GM19193 (cell line): ENCODE data around the gene CAMK4.

ENCODE experiments used
- POLR2A ChIP-seq: IDR thresholded peaks from 4 replicates; pipeline ENCODE4 v1.6.1; 2011; ENCODE audit not compliant: insufficient read depth, insufficient read length; ENCODE audit errors: extremely low read depth

CAMK4 gene

GRCh38 chr5:111480346-111480745 is 256.2 kb downstream of the CAMK4 start:
- no peak for TF ChIP-seq POLR2A

DNA sequence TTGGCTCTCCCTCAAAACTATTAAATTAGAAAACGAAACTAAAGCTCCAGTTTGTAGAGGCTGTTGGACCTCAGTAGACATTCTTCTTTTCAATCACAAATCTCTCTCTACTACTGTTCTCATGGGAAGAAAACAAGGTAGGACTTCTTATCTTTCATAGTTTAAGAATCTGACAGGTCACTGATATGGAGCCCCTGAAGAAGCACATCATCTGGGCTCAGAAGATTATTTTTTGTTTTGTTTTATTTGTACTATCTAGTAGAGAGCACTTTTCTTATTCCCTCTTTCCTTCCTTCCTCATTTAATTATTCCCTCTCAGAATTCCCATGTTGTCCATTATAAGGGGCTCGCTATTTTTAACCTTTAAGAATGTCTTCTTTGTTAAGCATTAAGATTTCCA is 261.9 kb downstream of the CAMK4 start:
- TF ChIP-seq POLR2A: no peak

DNA sequence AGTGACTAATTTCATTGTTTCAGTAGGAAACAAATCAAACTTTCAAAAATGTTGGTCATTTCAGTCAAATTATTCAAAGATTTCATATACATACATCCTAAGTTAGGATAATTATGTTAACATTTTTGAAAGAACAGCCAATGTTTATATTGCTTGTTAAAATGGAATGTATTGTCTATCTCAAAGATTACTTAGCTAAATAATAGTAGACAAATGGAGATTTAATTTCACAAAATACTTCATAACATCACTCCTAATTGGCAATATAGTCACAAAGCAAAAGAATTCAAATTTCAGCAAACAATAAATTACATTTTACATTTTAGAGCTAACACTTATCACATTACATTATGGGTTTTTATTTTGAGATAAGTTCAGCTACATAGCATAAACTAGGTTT is 262.7 kb downstream of the CAMK4 start:
- no peak for TF ChIP-seq POLR2A

GRCh38 chr5:111488353-111488752 is 264.2 kb downstream of the CAMK4 start:
- no peak for TF ChIP-seq POLR2A

- TF ChIP-seq POLR2A: no peak
Observed at GRCh38 chr5:111493031-111493430, 268.8 kb downstream of the CAMK4 start.

- TF ChIP-seq POLR2A: no peak
Observed at GRCh38 chr5:111494355-111494999, 270.3 kb downstream of the CAMK4 start.

DNA sequence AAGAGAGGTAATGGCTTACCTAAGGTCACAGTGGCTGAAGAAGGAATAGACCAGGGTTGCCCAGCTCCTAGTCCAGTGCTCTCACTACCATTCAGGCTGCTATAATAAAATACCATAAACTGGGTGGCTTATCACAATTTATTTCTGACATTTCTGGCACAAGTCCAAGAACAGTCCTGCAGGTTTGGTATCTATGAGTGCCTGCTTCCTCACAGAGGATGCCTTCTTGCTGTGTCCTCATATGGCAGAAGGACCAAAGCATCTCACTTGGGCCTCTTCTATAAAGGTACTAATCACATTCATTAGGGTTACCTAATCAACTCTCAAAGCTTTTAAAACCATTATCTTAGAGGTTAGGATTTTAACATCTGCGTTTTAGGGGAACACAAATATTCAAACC is 271.0 kb downstream of the CAMK4 start:
- no peak for TF ChIP-seq POLR2A

DNA sequence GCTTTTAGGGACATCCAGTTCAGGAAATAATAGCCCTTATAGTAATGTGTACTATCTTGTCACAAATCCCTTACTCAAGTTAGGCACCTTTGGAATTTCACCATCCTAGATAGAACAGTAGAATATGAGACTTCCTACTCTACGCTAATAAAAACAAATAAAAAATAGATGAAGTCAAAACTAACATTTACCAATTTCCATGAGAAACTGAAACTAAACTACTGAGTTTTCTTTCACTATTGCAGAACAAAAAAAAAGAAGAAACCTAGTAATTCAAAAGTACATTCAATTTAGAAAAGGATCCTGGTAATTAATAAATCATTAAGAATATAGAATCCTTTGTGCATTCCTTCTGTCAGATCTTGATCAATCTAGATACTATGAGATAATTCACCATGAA is 274.2 kb downstream of the CAMK4 start:
- TF ChIP-seq POLR2A: no peak

- no peak for TF ChIP-seq POLR2A
Observed at GRCh38 chr5:111502956-111503355, 278.8 kb downstream of the CAMK4 start.

DNA sequence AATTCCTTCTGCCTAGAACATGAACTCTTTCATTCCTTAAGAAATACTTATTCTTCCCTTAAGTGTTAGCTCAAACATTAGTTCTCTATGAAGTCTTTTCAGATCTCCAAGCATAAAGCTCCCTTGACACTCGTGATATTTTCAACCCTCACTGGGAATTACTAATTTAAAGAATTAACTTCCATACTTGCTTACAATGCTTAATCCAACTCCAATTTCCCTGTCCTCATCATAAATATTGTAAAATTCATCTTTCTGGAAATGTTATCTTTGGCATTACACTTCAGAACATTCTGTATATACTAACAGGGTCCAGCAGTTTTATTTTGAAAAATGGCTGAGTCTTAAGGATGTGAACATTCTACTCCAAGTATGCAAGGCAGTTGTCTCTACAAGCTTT is 280.9 kb downstream of the CAMK4 start:
- no peak for TF ChIP-seq POLR2A

GRCh38 chr5:111507276-111507675 is 283.1 kb downstream of the CAMK4 start:
- TF ChIP-seq POLR2A: no peak

DNA sequence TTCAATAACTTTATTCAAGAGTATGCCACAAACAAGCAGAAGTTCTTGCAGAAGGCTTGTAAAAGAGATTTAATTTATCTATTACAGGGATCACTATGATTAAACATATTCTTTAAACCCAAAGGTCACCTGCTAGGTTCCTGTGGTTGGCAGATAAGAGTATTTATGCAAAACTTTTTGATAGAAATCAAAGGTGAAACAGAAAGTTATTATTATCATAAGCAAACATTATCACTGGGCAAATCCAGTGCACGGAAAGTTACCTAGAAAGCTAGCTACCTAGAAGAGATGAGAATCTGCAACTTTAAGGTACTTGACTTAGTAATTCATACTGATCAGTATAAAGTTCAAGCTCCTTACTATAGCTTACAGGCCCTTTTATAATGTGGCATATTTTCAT is 284.9 kb downstream of the CAMK4 start:
- TF ChIP-seq POLR2A: no peak

DNA sequence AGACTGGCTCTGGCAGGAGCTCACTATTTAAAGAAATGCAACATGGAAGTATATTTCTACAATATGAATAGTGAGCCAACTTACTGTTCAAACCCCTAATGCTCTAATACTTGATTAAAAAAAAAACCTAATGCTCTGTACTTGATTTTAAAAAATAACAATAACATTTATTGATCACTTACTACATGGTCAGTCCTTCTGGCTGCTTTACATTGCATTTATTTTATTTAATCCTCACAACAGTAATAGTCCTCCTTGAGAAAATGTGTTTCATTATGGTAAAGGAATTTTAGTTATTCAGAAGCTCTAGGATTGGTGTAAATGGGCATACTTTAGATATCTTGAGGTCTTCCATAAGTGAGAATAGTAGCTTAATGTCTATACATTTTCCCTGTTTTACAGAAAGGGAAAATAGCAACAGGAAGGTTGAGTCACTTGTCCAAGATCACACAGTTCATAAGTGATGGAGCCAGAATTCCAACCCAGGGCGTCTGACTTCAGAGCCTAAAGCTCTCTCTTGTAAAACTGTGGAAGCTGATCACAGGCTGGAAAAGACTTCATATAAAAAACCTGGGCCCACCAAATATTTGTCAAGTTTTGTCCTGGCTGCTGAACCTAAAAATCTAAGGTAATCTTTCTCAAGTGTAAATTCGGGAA is 287.1 kb downstream of the CAMK4 start:
- TF ChIP-seq POLR2A: no peak

GRCh38 chr5:111511831-111512374 is 287.7 kb downstream of the CAMK4 start:
- TF ChIP-seq POLR2A: no peak

DNA sequence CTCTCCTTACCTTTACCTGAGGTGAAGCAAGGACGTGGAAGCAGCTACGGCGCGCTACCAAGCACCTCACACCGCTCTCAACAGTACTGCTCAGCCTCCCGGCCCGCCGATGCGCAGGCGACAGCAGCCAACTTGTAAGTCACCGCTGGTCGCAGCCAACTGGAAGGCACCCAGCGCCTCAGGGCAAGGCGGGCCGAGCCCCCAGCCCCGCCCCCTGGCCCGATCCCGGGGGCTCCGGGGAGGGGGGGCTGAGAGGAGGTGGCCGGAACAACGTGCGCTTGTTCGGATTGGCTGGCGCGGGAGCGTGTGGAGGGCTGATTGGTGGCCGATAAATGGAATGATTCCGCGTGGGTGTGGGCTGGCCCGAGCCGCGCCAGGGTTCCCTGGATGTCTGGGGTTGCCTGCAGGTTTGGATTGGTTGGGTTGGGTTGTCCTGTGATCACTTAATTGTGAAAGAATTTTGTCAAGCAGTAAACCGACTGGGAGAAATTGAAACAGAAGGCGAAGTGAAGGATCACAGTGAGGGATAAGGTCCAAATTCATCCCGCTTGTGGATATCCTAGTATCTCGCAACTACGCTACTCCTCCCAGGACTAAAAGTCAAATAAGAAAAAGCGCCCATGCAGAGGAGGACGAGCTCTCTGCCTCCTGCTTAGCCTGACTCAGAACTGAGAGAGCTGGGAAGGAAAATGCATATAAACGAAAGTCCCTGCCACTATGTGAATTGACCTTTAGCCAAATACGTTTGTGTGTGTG is 288.4 kb downstream of the CAMK4 start, which contains the start of gene STARD4:
Gene STARD4, minus strand, starts transcription at position 161 of the 756 bp plus-strand sequence. CDS start 5,102 bp downstream, outside the sequence.
- TF ChIP-seq POLR2A: peak; percentile 99
